Measurements from ENCODE around the gene PRPF38B.
A peak's percentile ranks its signal among the peaks of the same experiment; 100 is the strongest.

DNA sequence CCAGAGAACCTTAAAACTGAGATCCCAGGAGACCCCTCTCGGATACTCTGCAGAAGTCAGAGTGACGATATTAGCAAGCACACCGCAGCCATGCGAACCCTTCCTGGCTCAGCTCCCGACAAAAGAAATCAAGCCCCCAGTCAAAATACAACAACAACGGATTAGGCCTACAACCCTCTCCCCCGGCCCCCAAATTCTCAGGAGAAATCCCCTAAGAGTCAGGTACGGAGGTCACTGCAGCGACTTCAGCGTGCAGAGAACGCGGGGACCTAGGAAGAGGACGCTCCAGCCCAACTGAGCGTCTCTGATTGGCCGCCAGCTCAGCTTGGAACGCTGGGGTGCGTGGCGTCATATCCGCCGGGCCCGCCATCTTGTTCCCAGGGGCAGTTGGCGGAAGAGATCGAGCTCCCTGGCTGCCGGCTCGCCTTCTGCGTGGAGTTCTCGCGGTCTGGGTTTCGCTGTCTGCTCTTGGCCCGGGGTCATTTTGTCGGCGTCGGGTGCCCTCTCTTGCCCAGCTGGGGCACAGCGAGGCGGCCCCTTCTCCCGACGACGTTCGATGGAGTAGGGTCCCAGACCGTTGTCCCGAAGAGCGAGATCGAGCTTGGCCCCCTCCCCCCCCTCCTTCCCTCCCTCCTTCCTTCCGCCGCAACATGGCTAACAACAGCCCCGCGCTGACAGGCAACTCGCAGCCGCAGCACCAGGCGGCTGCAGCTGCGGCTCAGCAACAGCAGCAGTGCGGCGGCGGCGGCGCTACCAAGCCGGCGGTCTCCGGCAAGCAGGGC, at the start of gene PRPF38B:
- TF ChIP-seq ZNF274 (IDR thresholded peaks at IDR 0.05; ENCODE audit: low read depth, low read length) = no peak
- peak; percentile 84 for TF ChIP-seq POLR2A (IDR thresholded peaks at IDR 0.05; ENCODE audit: borderline replicate concordance, extremely low read depth, insufficient read depth, insufficient read length)
- no peak for TF ChIP-seq EZH2 (IDR thresholded peaks at IDR 0.05)
- TF ChIP-seq, protein P1, sequence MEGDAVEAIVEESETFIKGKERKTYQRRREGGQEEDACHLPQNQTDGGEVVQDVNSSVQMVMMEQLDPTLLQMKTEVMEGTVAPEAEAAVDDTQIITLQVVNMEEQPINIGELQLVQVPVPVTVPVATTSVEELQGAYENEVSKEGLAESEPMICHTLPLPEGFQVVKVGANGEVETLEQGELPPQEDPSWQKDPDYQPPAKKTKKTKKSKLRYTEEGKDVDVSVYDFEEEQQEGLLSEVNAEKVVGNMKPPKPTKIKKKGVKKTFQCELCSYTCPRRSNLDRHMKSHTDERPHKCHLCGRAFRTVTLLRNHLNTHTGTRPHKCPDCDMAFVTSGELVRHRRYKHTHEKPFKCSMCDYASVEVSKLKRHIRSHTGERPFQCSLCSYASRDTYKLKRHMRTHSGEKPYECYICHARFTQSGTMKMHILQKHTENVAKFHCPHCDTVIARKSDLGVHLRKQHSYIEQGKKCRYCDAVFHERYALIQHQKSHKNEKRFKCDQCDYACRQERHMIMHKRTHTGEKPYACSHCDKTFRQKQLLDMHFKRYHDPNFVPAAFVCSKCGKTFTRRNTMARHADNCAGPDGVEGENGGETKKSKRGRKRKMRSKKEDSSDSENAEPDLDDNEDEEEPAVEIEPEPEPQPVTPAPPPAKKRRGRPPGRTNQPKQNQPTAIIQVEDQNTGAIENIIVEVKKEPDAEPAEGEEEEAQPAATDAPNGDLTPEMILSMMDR (IDR thresholded peaks at IDR 0.05 in 2 of 3, conservative IDR thresholded peaks at IDR 0.05 in 1 of 3; ENCODE audit: borderline replicate concordance in 1 of 3, insufficient read depth in 1 of 3, low read depth in 2 of 3, low read length in 2 of 3) = no peak
